MM.1S (cell line): ENCODE measurements around the gene PLVAP.

Source experiments
- DNase-seq: peaks from one replicate; pipeline ENCODE4 v3.0.0-alpha.2; 2015
- H2AFZ ChIP-seq: fragments of 300-600 bp; sonication (generic); 2 replicates; pipeline ENCODE4 v1.6.0; 2016; ENCODE audit warnings: antibody characterized with exemption, low read length
- H3F3A ChIP-seq: fragments of 300-600 bp; sonication (generic); 2 replicates; pipeline ENCODE4 v1.6.1; 2016; ENCODE audit warnings: mild to moderate bottlenecking, antibody characterized with exemption, low read length, moderate library complexity, mixed read lengths; ENCODE audit not compliant: insufficient read depth
- H3K27ac ChIP-seq: fragments of 300-600 bp; sonication (generic); 2 replicates; pipeline ENCODE4 v1.5.1; 2016; ENCODE audit warnings: mild to moderate bottlenecking, low read length
- H3K27me3 ChIP-seq: fragments of 300-600 bp; sonication (generic); replicated peaks from 2 replicates; pipeline ENCODE4 v1.6.0; 2016; ENCODE audit warnings: low read length; ENCODE audit not compliant: insufficient read depth
- H3K36me3 ChIP-seq: fragments of 300-600 bp; sonication (generic); replicated peaks from 2 replicates; pipeline ENCODE4 v1.6.1; 2016; ENCODE audit warnings: mild to moderate bottlenecking, low read length, mixed read lengths; ENCODE audit not compliant: insufficient read depth
- H3K4me1 ChIP-seq: fragments of 300-600 bp; sonication (generic); 2 replicates; pipeline ENCODE4 v1.6.1; 2016; ENCODE audit warnings: low read length, mixed read lengths
- H3K4me2 ChIP-seq: fragments of 300-600 bp; sonication (generic); 2 replicates; pipeline ENCODE4 v1.6.0; 2016; ENCODE audit warnings: low read depth, low read length
- H3K4me3 ChIP-seq: fragments of 300-600 bp; sonication (generic); 2 replicates; pipeline ENCODE4 v1.5.1; 2016; ENCODE audit warnings: low read length, mixed read lengths
- H3K79me2 ChIP-seq: fragments of 300-600 bp; sonication (generic); 2 replicates; pipeline ENCODE4 v1.6.1; 2016; ENCODE audit warnings: mixed run types, low read length, mixed read lengths
- H3K9ac ChIP-seq: fragments of 300-600 bp; sonication (generic); 2 replicates; pipeline ENCODE4 v1.6.1; 2016; ENCODE audit warnings: low read length, mixed read lengths
- H3K9me2 ChIP-seq: fragments of 300-600 bp; sonication (generic); replicated peaks from 2 replicates; pipeline ENCODE4 v1.6.1; 2016; ENCODE audit warnings: mild to moderate bottlenecking, low read length, mixed read lengths; ENCODE audit not compliant: insufficient read depth
- H3K9me3 ChIP-seq: fragments of 300-600 bp; sonication (generic); replicated peaks from 2 replicates; pipeline ENCODE4 v1.6.1; 2016; ENCODE audit warnings: mild to moderate bottlenecking, low read length, mixed read lengths; ENCODE audit not compliant: insufficient read depth
- H4K20me1 ChIP-seq: fragments of 300-600 bp; sonication (generic); 2 replicates; pipeline ENCODE4 v1.6.1; 2016; ENCODE audit warnings: mild to moderate bottlenecking, low read length, moderate library complexity, mixed read lengths; ENCODE audit not compliant: insufficient read depth
- CTCF ChIP-seq: fragments of 300-600 bp; sonication (generic); IDR thresholded peaks from 2 replicates; pipeline ENCODE4 v1.5.1; 2016; ENCODE audit warnings: antibody characterized with exemption, low read length, mixed read lengths
- EZH2 ChIP-seq: fragments of 300-600 bp; sonication (generic); optimal IDR thresholded peaks from 2 replicates; pipeline ENCODE3; 2017; ENCODE audit warnings: low read depth, mild to moderate bottlenecking, antibody characterized with exemption, low read length, mixed read lengths
- EZH2phosphoT487 ChIP-seq: fragments of 300-600 bp; sonication (generic); IDR thresholded peaks from 2 replicates; pipeline ENCODE4 v1.6.1; 2018; ENCODE audit warnings: antibody characterized with exemption, low read length

Gene PLVAP

GRCh38 chr19:17401628-17402027 lies 24.5 kb upstream of the PLVAP start:
- no peaks in the 10 kb centered on the region for H4K20me1 ChIP-seq
- no peak overlapping the region for H3K4me3 ChIP-seq
- H3K4me1 ChIP-seq, result no peaks in the 10 kb centered on the region
- no peak for DNase-seq
- H3K36me3 ChIP-seq, result peaks cover 3% of the 10 kb centered on the region; the same call in 1 of the 2 replicates
- no peaks in the 10 kb centered on the region for H3K9me2 ChIP-seq
- H3K27me3 ChIP-seq, result no peaks in the 10 kb centered on the region
- H3K79me2 ChIP-seq, result peaks cover 38% of the 10 kb centered on the region
- no peak overlapping the region for H3K27ac ChIP-seq
- H3K9me3 ChIP-seq, result no peaks in the 10 kb centered on the region
- no peak overlapping the region for H2AFZ ChIP-seq
- H3K9ac ChIP-seq, result no peak overlapping the region
- peaks cover 16% of the 10 kb centered on the region for H3F3A ChIP-seq
- TF ChIP-seq EZH2phosphoT487 (no peak), CTCF (no peak)
- no peak overlapping the region for H3K4me2 ChIP-seq

- Histone ChIP-seq H3K9ac (no peak overlapping the region), H3K4me1 (no peaks in the 10 kb centered on the region), H3K36me3 (peaks cover 3% of the 10 kb centered on the region; the same call in 1 of the 2 replicates), H3K79me2 (peaks cover 16% of the 10 kb centered on the region), H3K4me3 (no peak overlapping the region), H3K4me2 (no peak overlapping the region), H3K9me2 (no peaks in the 10 kb centered on the region), H3K9me3 (no peaks in the 10 kb centered on the region), H3F3A (peaks cover 4% of the 10 kb centered on the region; the same call in 1 of the 2 replicates), H4K20me1 (no peaks in the 10 kb centered on the region), H3K27me3 (no peaks in the 10 kb centered on the region), H2AFZ (no peak overlapping the region), H3K27ac (no peak overlapping the region)
- no peak for DNase-seq
- no peak for TF ChIP-seq EZH2phosphoT487
- TF ChIP-seq EZH2, result no peak
- TF ChIP-seq CTCF, result no peak
Measured at GRCh38 chr19:17398902-17399527, 21.9 kb upstream of the PLVAP start.

GRCh38 chr19:17394891-17395415 lies 17.8 kb upstream of the PLVAP start:
- Histone ChIP-seq H3K9ac (no peak overlapping the region), H3K27ac (no peak overlapping the region), H3K9me2 (no peaks in the 10 kb centered on the region), H3K27me3 (peaks cover 3% of the 10 kb centered on the region), H3K4me2 (no peak overlapping the region), H3K36me3 (no peaks in the 10 kb centered on the region), H3K4me1 (peaks cover 7% of the 10 kb centered on the region; the same call in 1 of the 2 replicates), H4K20me1 (no peaks in the 10 kb centered on the region), H3K9me3 (no peaks in the 10 kb centered on the region), H3F3A (peaks cover 24% of the 10 kb centered on the region), H3K79me2 (no peaks in the 10 kb centered on the region), H3K4me3 (no peak overlapping the region), H2AFZ (no peak overlapping the region)
- DNase-seq, result no peak
- TF ChIP-seq EZH2phosphoT487, result no peak
- TF ChIP-seq EZH2, result no peak
- peak; percentile 36 for TF ChIP-seq CTCF
